Measurements from ENCODE around the gene UPB1.
A peak's percentile ranks its signal among the peaks of the same experiment; 100 is the strongest.

UPB1 gene

GRCh38 chr22:24535348-24535747, 40.2 kb downstream of the UPB1 start:
- DNase-seq, result no peak

DNA sequence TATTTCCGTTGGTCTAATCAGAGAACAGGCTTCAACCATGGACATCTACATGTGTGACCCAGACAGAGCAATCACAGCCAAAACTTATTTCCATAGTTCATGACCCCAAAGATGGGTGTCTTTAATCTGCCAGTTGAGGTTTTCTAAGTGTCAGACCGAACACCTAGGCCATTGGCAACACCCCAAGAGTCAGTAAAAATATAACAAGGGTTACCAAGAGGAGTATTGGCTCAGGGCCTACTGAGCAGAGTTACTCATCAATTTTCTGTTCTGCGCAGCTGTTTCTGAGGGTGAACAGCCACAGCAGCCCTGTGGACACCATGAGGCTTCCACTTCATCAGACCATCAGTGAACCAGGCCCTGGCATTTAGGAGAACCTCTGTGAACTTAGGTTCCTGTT, 41.0 kb downstream of the UPB1 start:
- DNase-seq, result no peak

DNA sequence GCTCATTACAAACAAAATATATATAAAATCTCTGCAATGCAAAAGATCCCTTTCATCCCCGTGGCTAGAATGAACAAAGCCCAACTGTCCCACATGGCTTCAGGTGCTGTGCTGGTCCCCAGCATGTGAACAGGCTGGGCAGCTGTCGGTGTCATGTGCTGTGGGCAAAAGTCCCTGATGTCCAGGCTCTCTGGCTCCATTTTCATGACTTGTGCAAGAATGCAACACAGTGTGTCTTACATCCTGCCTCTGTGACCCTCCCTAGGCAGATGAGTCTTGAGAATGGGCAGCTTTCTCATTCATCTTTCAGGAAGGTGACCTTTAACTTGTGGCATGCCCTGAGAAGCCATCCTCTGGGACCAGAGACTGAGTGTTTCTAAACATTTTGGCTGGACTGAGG, 45.3 kb downstream of the UPB1 start:
- no peak for DNase-seq

DNA sequence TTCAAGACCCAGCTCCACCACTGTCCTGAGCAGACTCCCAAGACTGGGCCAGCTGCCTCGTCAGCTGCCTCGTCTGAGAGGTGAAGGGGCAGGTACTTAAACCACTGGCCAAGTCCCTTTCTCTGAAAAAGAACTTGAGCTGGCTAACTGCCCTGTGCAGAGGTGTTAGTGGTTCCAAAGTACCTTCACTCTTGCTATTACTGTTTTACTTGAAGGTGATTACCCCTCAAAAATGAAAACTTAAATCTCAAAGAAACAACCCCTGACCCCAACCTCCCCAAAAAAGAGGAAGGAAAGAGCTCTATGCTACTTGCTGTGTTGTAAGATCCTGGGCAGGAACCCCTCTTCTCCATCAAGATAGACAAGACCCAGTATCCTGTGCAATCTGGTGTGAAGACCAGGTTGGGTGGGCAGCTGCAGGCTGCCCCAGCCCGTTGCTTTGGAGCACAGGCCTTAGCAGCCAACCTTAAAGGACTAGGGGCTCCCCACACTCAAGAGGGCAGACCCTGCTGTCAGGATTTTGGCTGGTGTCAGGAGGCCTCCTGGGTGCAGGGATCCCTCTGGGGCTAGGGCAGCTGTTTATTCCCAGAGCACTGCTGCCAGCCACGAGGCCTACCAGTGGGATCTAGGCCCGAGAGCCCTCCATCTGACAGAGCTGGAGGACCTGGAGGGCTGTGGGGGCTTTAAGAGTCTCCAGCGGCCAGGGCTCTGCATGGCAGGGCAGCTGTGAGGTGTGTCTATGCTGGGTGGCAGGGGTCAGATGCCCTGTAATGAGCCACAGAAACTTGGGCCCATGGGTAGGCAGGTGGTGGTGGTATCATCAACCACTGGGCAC, 46.8 kb downstream of the UPB1 start:
- no peak for DNase-seq

GRCh38 chr22:24542641-24543040, 47.5 kb downstream of the UPB1 start:
- DNase-seq, result no peak

GRCh38 chr22:24543185-24543601, 48.1 kb downstream of the UPB1 start:
- DNase-seq, result no peak

GRCh38 chr22:24543679-24544243, 48.6 kb downstream of the UPB1 start:
- no peak for DNase-seq

DNA sequence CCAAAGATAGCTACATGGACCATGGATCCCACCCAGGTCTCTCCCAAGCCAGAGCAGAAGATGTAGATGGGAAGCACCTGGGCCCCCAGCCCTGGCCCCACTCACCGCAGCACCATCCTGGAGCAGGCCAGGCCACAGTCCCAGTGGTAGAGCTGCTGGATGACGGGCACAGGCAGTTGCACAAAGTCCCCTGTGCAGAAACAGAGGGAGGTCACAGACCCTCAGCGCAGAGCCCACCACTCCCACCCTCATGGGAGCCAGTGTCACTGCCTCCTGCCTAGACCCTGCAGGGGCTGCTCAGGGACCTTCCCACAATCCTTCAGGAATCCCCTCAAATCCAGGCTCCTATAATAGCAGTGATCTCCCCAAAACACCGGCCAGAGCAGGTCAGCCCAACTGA, 53.7 kb downstream of the UPB1 start:
- DNase-seq, result no peak

DNA sequence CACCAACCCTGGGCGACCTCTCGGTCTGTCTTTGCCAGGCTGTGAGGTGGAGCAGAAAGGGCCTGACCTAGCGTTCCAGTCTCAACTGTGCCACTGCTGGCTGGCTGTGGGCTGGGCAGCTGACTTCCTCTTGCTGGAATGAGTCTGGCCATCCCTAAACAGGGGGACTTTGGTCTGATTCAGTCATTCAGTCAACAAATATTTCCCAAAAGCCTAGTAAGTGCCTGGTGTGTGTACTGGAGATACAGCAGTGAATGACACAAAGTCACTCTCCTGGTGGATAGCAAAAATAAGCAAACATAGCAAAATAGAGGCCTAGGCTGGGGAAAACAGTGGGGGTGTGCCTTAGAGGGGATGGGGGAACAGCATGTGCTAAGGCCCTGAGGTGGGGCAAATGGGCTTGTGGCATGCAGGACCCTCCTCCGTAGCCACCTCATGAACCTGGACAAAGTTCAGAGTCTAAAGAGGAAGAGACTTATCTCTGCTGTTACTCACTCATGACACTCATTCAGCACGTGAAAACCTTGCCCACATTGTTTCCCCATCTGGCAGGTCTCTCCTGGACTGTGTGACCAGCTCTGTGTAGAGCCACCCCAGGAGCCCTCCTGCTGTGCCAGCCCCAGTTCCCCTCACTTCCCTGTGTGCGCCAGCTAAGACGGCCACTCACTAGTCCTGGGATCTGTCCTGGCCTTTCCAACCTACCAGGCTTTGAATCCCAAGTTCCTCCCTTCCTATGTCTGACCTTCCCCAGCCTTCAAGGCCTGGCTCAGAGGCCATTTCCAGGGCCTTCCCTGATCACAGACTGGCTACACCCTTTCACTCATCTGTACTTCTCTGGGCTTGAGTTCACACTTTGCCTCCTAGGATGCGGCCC, 55.1 kb downstream of the UPB1 start:
- no peak for DNase-seq

- DNase-seq, result no peak
These were observed 55.8 kb downstream of the UPB1 start for GRCh38 chr22:24550902-24551435.

GRCh38 chr22:24552503-24553286, 57.6 kb downstream of the UPB1 start:
- DNase-seq, result peak; percentile 30

- no peak for DNase-seq
These were observed 58.6 kb downstream of the UPB1 start for GRCh38 chr22:24553597-24554312.

DNA sequence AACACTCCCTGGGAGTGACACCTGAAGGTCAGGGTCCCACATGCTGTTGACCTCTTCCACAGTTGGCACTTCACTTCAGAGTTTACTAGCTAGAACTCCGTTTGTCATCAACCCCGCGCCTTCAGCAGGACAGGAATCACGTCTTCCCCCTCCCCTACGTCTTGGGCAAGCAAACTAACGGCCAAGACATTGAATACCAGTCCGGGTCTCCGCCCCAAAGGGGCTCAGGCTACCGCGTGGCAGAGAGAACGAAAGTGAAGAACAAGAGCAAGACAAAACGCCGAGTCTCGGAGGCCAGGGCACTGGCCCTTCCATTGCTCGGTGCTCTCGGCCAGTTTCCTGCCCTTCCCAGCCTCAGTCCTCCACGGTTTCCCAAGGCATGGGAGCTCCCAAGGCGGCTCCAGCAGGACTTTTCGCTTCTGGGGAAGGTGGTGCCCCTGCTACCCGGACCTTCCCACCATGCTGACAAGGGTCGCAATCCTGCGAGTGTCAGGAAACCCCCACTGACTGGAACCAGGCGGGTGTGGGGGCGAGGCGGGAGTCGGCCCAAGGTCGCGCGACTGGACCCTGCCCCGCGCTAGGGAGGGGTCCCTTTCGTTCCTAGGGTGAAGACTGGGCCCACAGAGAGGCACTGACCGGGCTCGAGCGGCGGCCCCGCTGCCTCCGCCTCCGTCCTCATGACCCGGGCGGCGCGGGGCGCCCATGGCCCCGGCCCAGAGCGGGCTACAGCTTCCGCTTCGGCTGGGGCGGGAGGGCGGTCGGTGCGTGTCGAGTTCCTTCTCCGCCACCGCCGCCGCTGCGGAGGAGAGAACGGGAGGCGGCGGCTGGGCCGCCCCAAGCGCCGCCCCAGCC, 59.4 kb downstream of the UPB1 start, which contains the start of gene GUCD1:
GUCD1 (minus strand) TSS at position 826 of the 852 bp plus-strand sequence; CDS start at position 679, 147 bp downstream.
- DNase-seq, result no peak

DNA sequence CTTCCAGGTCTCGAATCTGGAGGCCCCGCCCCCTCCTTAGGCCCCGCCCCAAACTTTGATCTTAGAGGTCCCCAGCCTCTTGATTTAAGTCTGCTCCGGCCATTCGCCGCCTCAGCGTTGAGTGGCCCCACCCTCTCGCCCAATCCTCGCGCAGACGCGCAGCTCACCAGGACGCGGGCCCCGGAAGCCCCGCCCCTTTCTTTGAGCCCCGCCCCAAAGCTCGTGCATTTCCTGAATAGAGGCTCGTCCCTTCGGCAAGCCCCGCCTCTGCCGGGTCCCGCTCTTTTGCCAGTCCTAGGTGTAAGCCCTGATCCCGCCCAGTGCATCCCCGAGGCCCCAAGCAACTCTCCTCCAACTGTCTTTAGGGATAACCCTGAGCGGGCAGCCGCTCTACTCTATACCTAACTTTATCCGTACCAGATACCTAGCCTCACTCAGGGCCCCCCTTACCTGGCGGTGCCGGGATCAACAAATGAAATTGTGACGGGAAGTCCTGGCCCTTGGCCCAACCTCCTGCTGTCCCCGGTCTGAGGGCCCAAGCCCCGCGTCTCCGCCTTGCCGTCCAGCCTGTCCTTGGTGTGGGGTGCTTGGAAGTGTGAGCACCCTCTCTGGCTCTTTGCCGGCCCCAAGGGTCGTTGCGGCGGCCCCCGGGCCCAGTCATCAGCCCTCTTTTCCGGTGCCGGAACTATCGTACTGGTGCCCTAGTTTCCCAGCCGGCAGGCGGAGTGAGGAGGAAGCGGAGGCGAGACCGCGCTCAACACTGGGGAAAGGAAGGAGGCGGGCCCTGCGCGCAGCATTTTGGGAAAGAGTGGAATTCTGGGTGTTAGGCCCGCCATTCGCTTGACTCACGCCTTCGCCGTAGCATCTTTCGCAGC, 60.3 kb downstream of the UPB1 start, which contains the start of gene SNRPD3:
SNRPD3 (plus strand) TSS at position 835 of the 875 bp plus-strand sequence. CDS start 1,676 bp downstream, outside the sequence.
- DNase-seq, result peak; percentile 85

- no peak for DNase-seq
These were observed 64.3 kb downstream of the UPB1 start for GRCh38 chr22:24559471-24559870.

DNA sequence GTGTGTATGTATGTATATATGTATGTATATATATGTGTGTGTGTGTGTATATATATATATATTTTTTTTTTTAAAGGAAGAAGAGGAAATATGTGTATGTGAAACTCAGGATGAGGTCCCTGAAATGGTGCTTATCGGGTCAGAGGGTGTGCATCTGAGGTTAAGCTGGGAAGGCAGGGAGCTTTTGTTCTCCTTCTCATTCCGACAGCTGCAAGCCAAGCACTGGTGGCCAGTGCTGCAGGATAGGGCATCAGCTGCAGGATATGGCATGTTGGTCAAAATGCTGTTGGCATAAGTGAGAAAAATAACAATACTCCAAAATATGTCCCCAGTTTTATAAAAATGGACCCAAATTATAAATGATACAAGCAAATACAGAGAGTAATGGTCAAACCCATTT, 68.1 kb downstream of the UPB1 start:
- no peak for DNase-seq

DNA sequence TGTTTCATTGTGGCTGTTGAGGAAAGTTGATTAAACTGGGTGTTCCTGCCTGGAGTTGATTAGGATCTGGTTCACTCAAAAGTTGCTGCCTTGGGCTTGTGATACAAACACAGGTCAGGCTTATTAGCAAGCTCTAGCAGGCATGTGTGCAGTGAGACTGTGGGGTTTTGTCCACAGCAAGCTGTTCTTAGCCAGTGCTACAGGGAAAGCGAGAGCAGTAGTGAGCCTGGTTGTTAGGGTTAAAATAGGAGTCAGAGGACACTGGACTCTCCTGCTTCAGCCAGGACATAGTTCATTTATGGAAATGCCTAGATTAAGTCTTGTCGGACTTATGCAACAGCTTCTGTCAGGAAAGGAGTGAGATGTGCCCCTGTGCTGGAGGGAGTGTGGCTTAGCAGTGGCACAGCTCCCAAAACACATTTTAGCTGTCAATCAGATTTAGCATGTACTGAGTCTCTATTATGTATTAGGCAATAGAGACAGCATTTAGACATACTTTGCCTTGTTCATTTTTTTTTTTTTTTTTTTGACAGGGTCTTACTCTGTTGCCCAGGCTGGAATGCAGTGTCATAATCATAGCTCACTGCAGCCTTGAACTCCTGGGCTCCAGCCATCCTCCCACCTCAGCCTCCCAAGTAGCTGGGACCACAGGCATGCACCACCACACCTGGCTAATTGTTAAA, 69.4 kb downstream of the UPB1 start:
- no peak for DNase-seq

- no peak for DNase-seq
These were observed 69.9 kb downstream of the UPB1 start for GRCh38 chr22:24565077-24565476.

Measured in NCI-H526 treated with DMSO at 0.1 percent for 48 hours (cell line).